K562 (cell line): Measurements from ENCODE around the gene TRPC4AP. TPM values are rescaled to one million over a fixed set of nuclear protein-coding genes. Genes with fewer than 3 reads are reported as not detected.

Source experiments
- ATAC-seq: fragments of 200-7000 bp; cut with Tn5 transposase; 3 replicates; pipeline ENCODE4 v1.9.1; 2020; ENCODE audit warnings: moderate library complexity
- BruUV-seq: library from RNA; stranded (reverse); fragments of 400-500 nt; replicated peaks from 2 replicates; lab custom pipeline; 2021; lab: Mats Ljungman, UMichigan
- CTCF ChIA-PET: fragments of 300-600 bp; formaldehyde crosslinking; extraction: SDS; loops from one replicate; lab custom pipeline; 2021; ENCODE audit warnings: low intra/inter-chr PET ratio; lab: Yijun Ruan, JAX
- POLR2A ChIA-PET: fragments of 300-600, 350-650 bp; sonication (Branson Sonifier 250); formaldehyde crosslinking; extraction: SDS; loops from one replicate; lab custom pipeline; 2021; ENCODE audit warnings: antibody characterized with exemption, inconsistent platforms; lab: Yijun Ruan, JAX
- DNase-seq, 4 experiments: peaks; one replicate each; pipeline versions ENCODE4 v3.0.0 to v3.0.0-alpha.2; 2011 to 2018; ENCODE audit warnings: low spot score in 3 of 4, mixed read lengths in 3 of 4; ENCODE audit errors: extremely low read depth in 1 of 4
- FAIRE-seq: peaks from 2 replicates; lab custom pipeline; 2011; peaks lifted over from hg19 to GRCh38; lab: Jason Lieb, UNC
- H2AFZ ChIP-seq: 2 replicates; pipeline ENCODE4 v1.6.0; 2011; ENCODE audit warnings: low read depth, low read length, control low read depth, inconsistent platforms
- H3K27ac ChIP-seq: fragments of 200-600 bp; 3 replicates; pipeline ENCODE4 v1.8.0; 2011; ENCODE audit warnings: low read depth, mild to moderate bottlenecking, control low read depth, inconsistent platforms, low read length, moderate library complexity, mixed read lengths; ENCODE audit errors: extremely low read depth
- H3K27me3 ChIP-seq, 2 experiments: fragments of 300-600 bp in 1 of 2; 2 replicates in 1 of 2; 3 replicates in 1 of 2; pipeline versions ENCODE4 v1.6.0 to v1.8.0; 2011; ENCODE audit warnings: inconsistent platforms in 2 of 2, low read length in 2 of 2, mild to moderate bottlenecking in 1 of 2, mixed read lengths in 1 of 2, moderate library complexity in 1 of 2; ENCODE audit not compliant: control insufficient read depth in 2 of 2, insufficient read depth in 2 of 2
- H3K36me3 ChIP-seq: fragments of 300-600 bp; 3 replicates; pipeline ENCODE4 v1.8.0; 2011; ENCODE audit warnings: mild to moderate bottlenecking, low read length, inconsistent platforms; ENCODE audit not compliant: control insufficient read depth, insufficient read depth
- H3K4me1 ChIP-seq, 2 experiments: fragments of 200-600 bp in 1 of 2; replicated peaks in 1 of 2; 2 replicates in 1 of 2; 3 replicates in 1 of 2; pipeline versions ENCODE4 v1.5.1 to v1.8.0; 2011; ENCODE audit warnings: inconsistent platforms in 2 of 2, low read length in 2 of 2, mild to moderate bottlenecking in 1 of 2, mixed read lengths in 1 of 2, moderate library complexity in 1 of 2; ENCODE audit not compliant: control insufficient read depth in 2 of 2, insufficient read depth in 2 of 2
- H3K4me2 ChIP-seq: 2 replicates; pipeline ENCODE4 v1.6.1; 2011; ENCODE audit warnings: low read length, control low read depth, inconsistent platforms, mixed read lengths; ENCODE audit not compliant: insufficient read depth
- H3K4me3 ChIP-seq: fragments of 200-600 bp; sonication (generic), shearing (Covaris generic); 2 replicates; pipeline ENCODE4 v1.5.1; 2016; ENCODE audit warnings: control low read depth, inconsistent platforms
- H3K79me2 ChIP-seq: fragments of 200-600 bp; 3 replicates; pipeline ENCODE4 v1.8.0; 2011; ENCODE audit warnings: low read length, inconsistent platforms; ENCODE audit not compliant: control insufficient read depth, insufficient read depth
- H3K9ac ChIP-seq, 2 experiments: 2 replicates each; pipeline versions ENCODE4 v1.6.0 to v1.6.1; 2011; ENCODE audit warnings: low read depth in 2 of 2, low read length in 2 of 2, control low read depth in 1 of 2, inconsistent platforms in 1 of 2, mild to moderate bottlenecking in 1 of 2, mixed read lengths in 1 of 2; ENCODE audit not compliant: insufficient read depth in 1 of 2
- H3K9me1 ChIP-seq: one replicate; pipeline ENCODE4 v1.6.0; 2011; ENCODE audit warnings: inconsistent platforms, mild to moderate bottlenecking, low read length, moderate library complexity; ENCODE audit not compliant: control insufficient read depth, insufficient read depth
- H3K9me3 ChIP-seq: replicated peaks from 2 replicates; pipeline ENCODE4 v1.5.1; 2011; ENCODE audit warnings: low read depth, low read length, inconsistent platforms; ENCODE audit not compliant: control insufficient read depth, insufficient read depth
- H4K20me1 ChIP-seq: replicated peaks from 2 replicates; pipeline ENCODE4 v1.6.1; 2011; ENCODE audit warnings: low read length, inconsistent platforms, mixed read lengths; ENCODE audit not compliant: control insufficient read depth, insufficient read depth
- ARHGAP35 ChIP-seq: fragments of 450-650 bp; IDR thresholded peaks from 2 replicates; pipeline ENCODE4 v1.6.1; 2018; ENCODE audit not compliant: partially characterized antibody
- CBFA2T3 ChIP-seq: fragments of 450-650 bp; IDR thresholded peaks from 2 replicates; pipeline ENCODE4 v1.6.1; 2017
- DIDO1 ChIP-seq: fragments of 450-650 bp; IDR thresholded peaks from 2 replicates; pipeline ENCODE4 v1.6.1; 2016; ENCODE audit warnings: low read depth, missing biosample characterization, missing genetic modification characterization
- ZNF175 ChIP-seq: fragments of 200-800 bp; sonication (Bioruptor generic); IDR thresholded peaks from 2 replicates; pipeline ENCODE4 v1.6.1; 2016; ENCODE audit warnings: low read depth, mild to moderate bottlenecking, missing genetic modification characterization, missing compliant biosample characterization
- WGBS: fragments of 100-300 bp; shearing (Covaris generic); methylation state at CpG from one replicate; pipeline ENCODE4 v1.1.6; 2016; ENCODE audit warnings: low coverage, mixed read lengths; ENCODE audit not compliant: insufficient coverage; ENCODE audit errors: missing lambda C conversion rate; 5-methylcytosine and 5-hydroxymethylcytosine counted together
- in situ Hi-C: fragments of 300-500 bp; cut with MboI; formaldehyde crosslinking; loops from 4 replicates; pipeline ENCODE4 v1.15.0; 2018; ENCODE audit warnings: inconsistent platforms, mixed read lengths
- intact Hi-C: fragments of 100-400 bp; cut with micrococcal nuclease; formaldehyde crosslinking; loops from 2 replicates; pipeline ENCODE4 v1.14.2; 2022
- polyA plus RNA-seq, 8 experiments: library from polyadenylated mRNA; depleted of rRNA in 4 of 8; stranded (reverse) in 5 of 8; unstranded in 3 of 8; fragments of >200 nt; fragmentation: Nextera tagmentation in 2 of 8; fragmentation: Illumina TruSeq in 1 of 8; extraction: Ambion mirVana in 2 of 8; extraction: Trizol in 1 of 8; gene quantifications; 2 replicates each; pipeline versions ENCODE4 v1.2.1 to v1.2.3, GENCODE V29; 2011 to 2014; ENCODE audit warnings: inconsistent platforms in 1 of 8, missing spikeins in 1 of 8
- total RNA-seq, 7 experiments: library from RNA; depleted of rRNA in 6 of 7; stranded (reverse); fragments of >200 nt in 6 of 7; fragmentation: Illumina TruSeq in 2 of 7; extraction: Trizol in 2 of 7; gene quantifications; 2 replicates each; pipeline versions ENCODE4 v1.2.1 to v1.2.3, GENCODE V29; 2011 to 2021; ENCODE audit warnings: low replicate concordance in 1 of 7
- TF ChIP-seq, protein P1 (sequence below): fragments of 250-450 bp; sonication (Bioruptor Pico); IDR thresholded peaks from 2 replicates; pipeline ENCODE4 v1.4.0; 2020
- TF ChIP-seq, protein P2 (sequence below): fragments of 200-800 bp; sonication (Bioruptor generic); IDR thresholded peaks from 2 replicates; pipeline ENCODE4 v1.6.1; 2016; ENCODE audit warnings: missing genetic modification characterization, missing compliant biosample characterization

The TRPC4AP gene
- total and polyA plus RNA-seq, 9 of the 15 experiments (the other 6 are each of a cell fraction or from before 2014, with no cell fraction given) = 2.3 to 70.3 (median 33.3) TPM

DNA sequence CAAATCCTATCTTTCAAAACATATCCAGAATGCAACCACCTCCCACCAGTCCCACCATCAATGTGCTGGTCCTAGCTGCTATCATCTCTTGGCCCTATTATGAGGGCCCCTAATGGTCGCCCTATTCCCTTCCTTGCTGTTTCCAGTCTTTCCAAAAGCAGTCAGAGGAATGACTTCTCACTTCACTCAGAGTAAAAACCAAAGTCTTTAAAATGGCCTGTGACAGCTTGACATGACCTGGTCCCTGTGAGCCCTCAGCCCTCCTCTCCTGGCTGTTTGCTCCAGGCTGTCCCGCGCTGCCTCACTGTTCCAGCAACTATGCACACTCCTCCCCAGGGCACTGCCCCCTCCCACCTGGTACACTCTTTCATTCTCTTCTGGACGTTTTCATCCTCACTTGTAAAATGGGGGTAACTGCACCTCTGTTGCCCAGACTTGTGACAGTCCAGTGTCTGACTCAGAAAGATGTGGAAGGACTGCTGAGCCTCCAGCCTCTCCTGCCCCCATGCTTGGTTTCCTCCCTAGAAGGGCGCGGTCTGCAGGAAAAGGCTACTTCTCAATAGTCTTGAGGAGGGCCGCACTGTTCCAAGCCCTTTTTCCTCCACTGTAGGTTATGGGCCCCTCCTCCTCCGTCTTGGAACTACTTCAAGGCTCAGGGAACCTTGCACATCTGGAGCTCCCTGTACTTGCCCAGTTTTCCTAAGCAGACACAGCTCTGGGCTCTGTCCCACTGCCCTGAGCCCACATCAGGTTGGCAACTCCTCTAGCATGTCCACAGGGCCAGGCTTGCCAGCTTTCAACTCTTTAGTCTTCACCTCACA lies 72.3 kb downstream of the TRPC4AP start:
- H3K27ac ChIP-seq = no peak overlapping the region
- in situ Hi-C loops (no loop called here), intact Hi-C loops (no loop called here)
- peaks cover 91% of the 10 kb centered on the region for H3K36me3 ChIP-seq
- no peaks in the 10 kb centered on the region for H3K79me2 ChIP-seq
- BruUV-seq = no TSS peak
- FAIRE-seq (no peak), DNase-seq (no peak), ATAC-seq (no peak)
- POLR2A ChIA-PET = interaction anchor here (1.1 to 1.5 kb wide), 3 partner anchors 8 to 64 kb away, joined by 3 to 5 read pairs (median 3); partner anchors contain the start of gene MYH7B
- no peaks in the 10 kb centered on the region for H3K9me1 ChIP-seq
- H4K20me1 ChIP-seq = no peaks in the 10 kb centered on the region; the same call in 1 of the 2 replicates
- H3K9me3 ChIP-seq = no peaks in the 10 kb centered on the region
- no peak overlapping the region for H2AFZ ChIP-seq
- 82% methylated on average over 8 of the region's 8 CpGs for WGBS
- H3K4me3 ChIP-seq = no peak overlapping the region
- CTCF ChIA-PET = no interaction called here
- TF ChIP-seq, protein P1, sequence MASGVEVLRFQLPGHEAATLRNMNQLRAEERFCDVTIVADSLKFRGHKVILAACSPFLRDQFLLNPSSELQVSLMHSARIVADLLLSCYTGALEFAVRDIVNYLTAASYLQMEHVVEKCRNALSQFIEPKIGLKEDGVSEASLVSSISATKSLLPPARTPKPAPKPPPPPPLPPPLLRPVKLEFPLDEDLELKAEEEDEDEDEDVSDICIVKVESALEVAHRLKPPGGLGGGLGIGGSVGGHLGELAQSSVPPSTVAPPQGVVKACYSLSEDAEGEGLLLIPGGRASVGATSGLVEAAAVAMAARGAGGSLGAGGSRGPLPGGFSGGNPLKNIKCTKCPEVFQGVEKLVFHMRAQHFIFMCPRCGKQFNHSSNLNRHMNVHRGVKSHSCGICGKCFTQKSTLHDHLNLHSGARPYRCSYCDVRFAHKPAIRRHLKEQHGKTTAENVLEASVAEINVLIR (CRISPR knock-in tag) = no peak
- TF ChIP-seq, protein P2, sequence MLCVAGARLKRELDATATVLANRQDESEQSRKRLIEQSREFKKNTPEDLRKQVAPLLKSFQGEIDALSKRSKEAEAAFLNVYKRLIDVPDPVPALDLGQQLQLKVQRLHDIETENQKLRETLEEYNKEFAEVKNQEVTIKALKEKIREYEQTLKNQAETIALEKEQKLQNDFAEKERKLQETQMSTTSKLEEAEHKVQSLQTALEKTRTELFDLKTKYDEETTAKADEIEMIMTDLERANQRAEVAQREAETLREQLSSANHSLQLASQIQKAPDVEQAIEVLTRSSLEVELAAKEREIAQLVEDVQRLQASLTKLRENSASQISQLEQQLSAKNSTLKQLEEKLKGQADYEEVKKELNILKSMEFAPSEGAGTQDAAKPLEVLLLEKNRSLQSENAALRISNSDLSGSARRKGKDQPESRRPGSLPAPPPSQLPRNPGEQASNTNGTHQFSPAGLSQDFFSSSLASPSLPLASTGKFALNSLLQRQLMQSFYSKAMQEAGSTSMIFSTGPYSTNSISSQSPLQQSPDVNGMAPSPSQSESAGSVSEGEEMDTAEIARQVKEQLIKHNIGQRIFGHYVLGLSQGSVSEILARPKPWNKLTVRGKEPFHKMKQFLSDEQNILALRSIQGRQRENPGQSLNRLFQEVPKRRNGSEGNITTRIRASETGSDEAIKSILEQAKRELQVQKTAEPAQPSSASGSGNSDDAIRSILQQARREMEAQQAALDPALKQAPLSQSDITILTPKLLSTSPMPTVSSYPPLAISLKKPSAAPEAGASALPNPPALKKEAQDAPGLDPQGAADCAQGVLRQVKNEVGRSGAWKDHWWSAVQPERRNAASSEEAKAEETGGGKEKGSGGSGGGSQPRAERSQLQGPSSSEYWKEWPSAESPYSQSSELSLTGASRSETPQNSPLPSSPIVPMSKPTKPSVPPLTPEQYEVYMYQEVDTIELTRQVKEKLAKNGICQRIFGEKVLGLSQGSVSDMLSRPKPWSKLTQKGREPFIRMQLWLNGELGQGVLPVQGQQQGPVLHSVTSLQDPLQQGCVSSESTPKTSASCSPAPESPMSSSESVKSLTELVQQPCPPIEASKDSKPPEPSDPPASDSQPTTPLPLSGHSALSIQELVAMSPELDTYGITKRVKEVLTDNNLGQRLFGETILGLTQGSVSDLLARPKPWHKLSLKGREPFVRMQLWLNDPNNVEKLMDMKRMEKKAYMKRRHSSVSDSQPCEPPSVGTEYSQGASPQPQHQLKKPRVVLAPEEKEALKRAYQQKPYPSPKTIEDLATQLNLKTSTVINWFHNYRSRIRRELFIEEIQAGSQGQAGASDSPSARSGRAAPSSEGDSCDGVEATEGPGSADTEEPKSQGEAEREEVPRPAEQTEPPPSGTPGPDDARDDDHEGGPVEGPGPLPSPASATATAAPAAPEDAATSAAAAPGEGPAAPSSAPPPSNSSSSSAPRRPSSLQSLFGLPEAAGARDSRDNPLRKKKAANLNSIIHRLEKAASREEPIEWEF (CRISPR knock-in tag) = no peak
- TF ChIP-seq ZNF175 (CRISPR knock-in tag) = no peak
- no peak for TF ChIP-seq DIDO1 (tag)
- no peak for TF ChIP-seq ARHGAP35
- no peak for TF ChIP-seq CBFA2T3
- H3K4me1 ChIP-seq = no peaks in the 10 kb centered on the region; a peak in 1 of 5 replicates
- no peak overlapping the region for H3K4me2 ChIP-seq
- no peaks in the 10 kb centered on the region for H3K27me3 ChIP-seq
- H3K9ac ChIP-seq = no peak overlapping the region
